HCT116 (cell line): ENCODE measurements around the gene DIP2C. TPM values are rescaled to one million over a fixed set of nuclear protein-coding genes. Genes with fewer than 3 reads are reported as not detected.

Experiments used
- ATAC-seq: fragments of 200-7000 bp; cut with Tn5 transposase; 2 replicates; pipeline ENCODE4 v1.9.1; 2020; ENCODE audit warnings: mild to moderate bottlenecking, moderate library complexity
- BruUV-seq: library from RNA; stranded (reverse); fragments of 400-500 nt; replicated peaks from 2 replicates; lab custom pipeline; 2021; lab: Mats Ljungman, UMichigan
- CTCF ChIA-PET: fragments of 300-600 bp; sonication (Branson Sonifier 250); formaldehyde crosslinking; loops from one replicate; lab custom pipeline; 2021; ENCODE audit warnings: antibody characterized with exemption; lab: Charles Lee
- POLR2A ChIA-PET: fragments of 300-600, 350-600 bp; sonication (Branson Sonifier 250); formaldehyde crosslinking; loops from one replicate; lab custom pipeline; 2021; ENCODE audit warnings: antibody characterized with exemption; lab: Charles Lee
- RAD21 ChIA-PET, 2 experiments: fragments of 300-600 bp; sonication (Branson Sonifier 250); formaldehyde crosslinking; loops; one replicate each; lab custom pipeline; 2023; ENCODE audit warnings: low total read pairs in 2 of 2; ENCODE audit not compliant: uncharacterized antibody in 2 of 2, unreplicated experiment in 2 of 2, low non-redundant PET in 1 of 2; lab: Charles Lee
- DNase-seq: peaks from one replicate; pipeline ENCODE4 v3.0.0-alpha.2; 2010; ENCODE audit warnings: low read depth, low spot score
- H2AFZ ChIP-seq: fragments of 200-600 bp; shearing (Covaris generic), sonication (generic); 2 replicates; pipeline ENCODE4 v1.6.1; 2017; ENCODE audit warnings: low read depth, mixed run types, mixed read lengths, antibody characterized with exemption, low read length; ENCODE audit not compliant: poor library complexity, severe bottlenecking
- H3K27ac ChIP-seq: 2 replicates; pipeline ENCODE4 v1.5.1; 2012; ENCODE audit warnings: low read depth, low read length
- H3K27me3 ChIP-seq: fragments of 200-600 bp; sonication (generic); 2 replicates; pipeline ENCODE4 v1.6.1; 2016; ENCODE audit warnings: mixed run types, low read length, mixed read lengths; ENCODE audit not compliant: insufficient read depth
- H3K36me3 ChIP-seq, 2 experiments: fragments of 200-500 bp in 1 of 2; fragments of 200-600 bp in 1 of 2; sonication (Bioruptor generic) in 1 of 2; sonication (generic) in 1 of 2; 2 replicates each; pipeline versions ENCODE4 v1.5.1 to v1.6.1; 2014 to 2016; ENCODE audit warnings: low read length in 2 of 2, inconsistent platforms in 1 of 2, mixed read lengths in 1 of 2, mixed run types in 1 of 2; ENCODE audit not compliant: insufficient read depth in 2 of 2, control insufficient read depth in 1 of 2
- H3K4me1 ChIP-seq, 2 experiments: fragments of 200-600 bp in 1 of 2; sonication (generic) in 1 of 2; 2 replicates each; pipeline versions ENCODE4 v1.5.1 to v1.6.1; 2012 to 2017; ENCODE audit warnings: low read length in 2 of 2, inconsistent platforms in 1 of 2, mild to moderate bottlenecking in 1 of 2, mixed read lengths in 1 of 2, mixed run types in 1 of 2, moderate library complexity in 1 of 2; ENCODE audit not compliant: insufficient read depth in 2 of 2, control insufficient read depth in 1 of 2
- H3K4me2 ChIP-seq: fragments of 200-600 bp; sonication (generic); 2 replicates; pipeline ENCODE4 v1.6.1; 2017; ENCODE audit warnings: mixed run types, low read length, mixed read lengths
- H3K4me3 ChIP-seq, 2 experiments: fragments of 200-600 bp in 1 of 2; sonication (generic) in 1 of 2; replicated peaks in 1 of 2; 2 replicates each; pipeline ENCODE4 v1.5.1; 2011 to 2016; ENCODE audit warnings: low read length in 2 of 2, control low read depth in 1 of 2, low read depth in 1 of 2, mild to moderate bottlenecking in 1 of 2, mixed read lengths in 1 of 2, mixed run types in 1 of 2
- H3K79me2 ChIP-seq: fragments of 200-600 bp; sonication (generic); 2 replicates; pipeline ENCODE4 v1.6.1; 2017; ENCODE audit warnings: mild to moderate bottlenecking, mixed run types, low read length, moderate library complexity, mixed read lengths; ENCODE audit not compliant: insufficient read depth
- H3K9ac ChIP-seq: fragments of 200-600 bp; sonication (generic); 2 replicates; pipeline ENCODE4 v1.6.1; 2016; ENCODE audit warnings: low read length, mixed read lengths
- H3K9me2 ChIP-seq: fragments of 200-600 bp; sonication (generic), shearing (Covaris generic); 2 replicates; pipeline ENCODE4 v1.6.1; 2017; ENCODE audit warnings: mixed run types, mild to moderate bottlenecking, moderate library complexity; ENCODE audit not compliant: insufficient read depth
- H3K9me3 ChIP-seq, 2 experiments: fragments of 200-500 bp in 1 of 2; fragments of 200-600 bp in 1 of 2; sonication (Bioruptor generic) in 1 of 2; sonication (generic) in 1 of 2; 2 replicates each; pipeline ENCODE4 v1.6.1; 2014 to 2017; ENCODE audit warnings: low read length in 2 of 2, mixed read lengths in 2 of 2, inconsistent platforms in 1 of 2, low read depth in 1 of 2, mild to moderate bottlenecking in 1 of 2, mixed run types in 1 of 2, moderate library complexity in 1 of 2; ENCODE audit not compliant: control insufficient read depth in 1 of 2, insufficient read depth in 1 of 2
- H4K20me1 ChIP-seq: fragments of 200-600 bp; sonication (generic), shearing (Covaris generic); 2 replicates; pipeline ENCODE4 v1.6.1; 2017; ENCODE audit warnings: mixed run types, mild to moderate bottlenecking, moderate library complexity; ENCODE audit not compliant: insufficient read depth
- EGR1 ChIP-seq: IDR thresholded peaks from 2 replicates; pipeline ENCODE4 v1.6.1; 2012; ENCODE audit warnings: low read depth
- ELF1 ChIP-seq: IDR thresholded peaks from 2 replicates; pipeline ENCODE4 v1.6.1; 2012; ENCODE audit warnings: low read depth, borderline replicate concordance
- EZH2 ChIP-seq: fragments of 200-600 bp; sonication (generic); IDR thresholded peaks from 2 replicates; pipeline ENCODE4 v1.6.1; 2017; ENCODE audit warnings: antibody characterized with exemption, mixed run types
- MAX ChIP-seq: IDR thresholded peaks from 2 replicates; pipeline ENCODE4 v1.6.1; 2012
- POLR2A ChIP-seq: IDR thresholded peaks from 2 replicates; pipeline ENCODE4 v1.7.0; 2011; ENCODE audit warnings: borderline replicate concordance; ENCODE audit not compliant: insufficient read depth, insufficient read length; ENCODE audit errors: extremely low read depth
- RAD21 ChIP-seq: IDR thresholded peaks from 2 replicates; pipeline ENCODE4 v1.6.1; 2012; ENCODE audit warnings: low read depth, mild to moderate bottlenecking
- REST ChIP-seq: IDR thresholded peaks from 2 replicates; pipeline ENCODE4 v1.6.1; 2012; ENCODE audit warnings: low read depth
- SIN3A ChIP-seq: IDR thresholded peaks from 2 replicates; pipeline ENCODE4 v1.6.1; 2012; ENCODE audit warnings: low read depth
- SP1 ChIP-seq: IDR thresholded peaks from 2 replicates; pipeline ENCODE4 v1.6.1; 2012; ENCODE audit warnings: low read depth
- SRF ChIP-seq: IDR thresholded peaks from 2 replicates; pipeline ENCODE4 v1.6.1; 2012; ENCODE audit warnings: low read depth
- YY1 ChIP-seq: IDR thresholded peaks from 2 replicates; pipeline ENCODE4 v1.6.1; 2011; ENCODE audit warnings: low read length, low read depth, moderate library complexity, mild to moderate bottlenecking; ENCODE audit not compliant: insufficient replicate concordance; ENCODE audit errors: extremely low read depth
- intact Hi-C: fragments of 100-400 bp; cut with micrococcal nuclease; formaldehyde crosslinking; loops from 2 replicates; pipeline ENCODE4 v1.10.0; 2022
- total RNA-seq: library from RNA; stranded (reverse); gene quantifications from one replicate; pipeline ENCODE4 v1.2.1, GENCODE V29; 2021; ENCODE audit not compliant: unreplicated experiment

The DIP2C gene
- total RNA-seq, 1 experiment from 2014 or later = 15.4 TPM

- Histone ChIP-seq H3K9me3 (no peaks in the 10 kb centered on the region), H3K4me3 (no peak overlapping the region)
- no peak for TF ChIP-seq YY1
- TF ChIP-seq ELF1 = no peak
- TF ChIP-seq MAX = no peak
- no peak for TF ChIP-seq SRF
- no peak for TF ChIP-seq SP1
- no peak for TF ChIP-seq RAD21
- TF ChIP-seq EZH2 = no peak
- TF ChIP-seq SIN3A = no peak
- no peak for TF ChIP-seq EGR1
- TF ChIP-seq POLR2A = no peak
- TF ChIP-seq REST = no peak
- TF ChIP-seq, all 23 proteins: peak for 0
- Histone ChIP-seq H3K4me1 (no peaks in the 10 kb centered on the region), H3K36me3 (no peaks in the 10 kb centered on the region), H4K20me1 (no peaks in the 10 kb centered on the region), H3K9me2 (no peaks in the 10 kb centered on the region), H3K79me2 (no peaks in the 10 kb centered on the region), H2AFZ (no peak overlapping the region), H3K27ac (no peak overlapping the region), H3K27me3 (no peaks in the 10 kb centered on the region), H3K4me2 (no peak overlapping the region), H3K9ac (no peak overlapping the region)
- ChIA-PET CTCF (no interaction called here), RAD21 (no interaction called here), POLR2A (no interaction called here)
- intact Hi-C loops = no loop called here
- ATAC-seq (no peak), DNase-seq (no peak)
- no TSS peak for BruUV-seq
Observed at GRCh38 chr10:504121-504611, 185.3 kb downstream of the DIP2C start.
